ENCODE measurements around the gene GPR85.

GPR85 gene

DNA sequence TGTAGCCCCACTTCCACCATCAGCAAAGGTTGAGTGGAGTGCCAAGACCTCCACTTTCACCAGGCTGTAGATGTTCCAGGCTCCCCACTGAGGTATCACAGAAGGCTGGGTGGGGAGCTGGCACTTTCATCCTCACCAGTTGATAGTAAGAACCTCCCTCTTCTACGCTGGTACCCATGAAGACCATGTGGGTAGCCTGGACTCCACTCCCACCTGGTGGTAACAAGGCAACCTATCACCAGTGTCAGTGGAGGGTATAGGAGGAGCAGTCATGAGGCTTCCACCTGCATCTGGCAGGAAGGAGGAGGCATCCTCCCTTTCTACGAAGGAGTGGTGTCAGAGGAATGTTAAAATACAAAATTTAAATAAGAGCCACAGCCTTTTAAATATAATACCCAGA is 27.3 kb upstream of the GPR85 start:
- ATAC-seq (ENCODE audit: low read depth) (no peak), DNase-seq (ENCODE audit: low spot score) (no peak)
- peaks cover 13% of the 10 kb centered on the region for H3K36me3 ChIP-seq (ENCODE audit: low read depth)
- H3K4me3 ChIP-seq (ENCODE audit: severe bottlenecking), result no peak overlapping the region
- no peak overlapping the region for H3K27ac ChIP-seq (ENCODE audit: poor library complexity, severe bottlenecking)
- TF ChIP-seq CTCF (IDR thresholded peaks at IDR 0.05; ENCODE audit: poor library complexity, severe bottlenecking), result no peak
- peaks cover 7% of the 10 kb centered on the region for H3K4me1 ChIP-seq (ENCODE audit: insufficient read depth, poor library complexity, severe bottlenecking)
- H3K27me3 ChIP-seq (ENCODE audit: insufficient read depth, poor library complexity, severe bottlenecking), result no peaks in the 10 kb centered on the region
- H3K9me3 ChIP-seq (ENCODE audit: severe bottlenecking), result no peaks in the 10 kb centered on the region

DNA sequence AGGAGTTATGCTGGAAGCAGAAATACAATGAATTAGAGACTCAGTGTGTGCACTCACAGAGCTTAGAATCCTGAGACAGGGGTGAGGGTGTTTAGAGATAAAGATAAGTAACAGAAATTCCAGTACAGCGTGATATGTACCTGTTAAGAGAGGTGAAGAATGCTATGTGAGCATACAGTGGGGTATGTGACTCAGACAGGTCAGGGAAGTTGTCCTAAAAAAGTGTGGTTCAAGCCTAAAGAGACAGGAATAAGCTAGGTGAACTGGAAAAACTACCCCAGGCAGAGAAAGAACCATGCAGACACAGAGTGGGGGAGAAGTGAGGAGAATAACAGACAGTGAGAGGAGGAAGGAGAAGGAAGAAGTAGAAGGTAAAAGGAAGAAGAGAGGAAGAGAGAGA is 23.1 kb upstream of the GPR85 start:
- Histone ChIP-seq H3K4me3 (ENCODE audit: severe bottlenecking) (no peak overlapping the region), H3K27me3 (ENCODE audit: insufficient read depth, poor library complexity, severe bottlenecking) (no peaks in the 10 kb centered on the region), H3K36me3 (ENCODE audit: low read depth) (no peaks in the 10 kb centered on the region), H3K4me1 (ENCODE audit: insufficient read depth, poor library complexity, severe bottlenecking) (no peaks in the 10 kb centered on the region), H3K9me3 (ENCODE audit: severe bottlenecking) (no peaks in the 10 kb centered on the region), H3K27ac (ENCODE audit: poor library complexity, severe bottlenecking) (no peak overlapping the region)
- ATAC-seq (ENCODE audit: low read depth) (no peak), DNase-seq (ENCODE audit: low spot score) (no peak)
- TF ChIP-seq CTCF (IDR thresholded peaks at IDR 0.05; ENCODE audit: poor library complexity, severe bottlenecking), result no peak

- Histone ChIP-seq H3K27me3 (ENCODE audit: insufficient read depth, poor library complexity, severe bottlenecking) (no peaks in the 10 kb centered on the region), H3K4me3 (ENCODE audit: severe bottlenecking) (no peak overlapping the region), H3K4me1 (ENCODE audit: insufficient read depth, poor library complexity, severe bottlenecking) (peaks cover 3% of the 10 kb centered on the region), H3K9me3 (ENCODE audit: severe bottlenecking) (no peaks in the 10 kb centered on the region), H3K36me3 (ENCODE audit: low read depth) (no peaks in the 10 kb centered on the region), H3K27ac (ENCODE audit: poor library complexity, severe bottlenecking) (no peak overlapping the region)
- DNase-seq (ENCODE audit: low spot score) (no peak), ATAC-seq (ENCODE audit: low read depth) (peak; percentile 55; the same call in 2 of the 3 replicates)
- TF ChIP-seq CTCF (IDR thresholded peaks at IDR 0.05; ENCODE audit: poor library complexity, severe bottlenecking), result no peak
Measured at GRCh38 chr7:113100121-113100603, 13.5 kb upstream of the GPR85 start.

GRCh38 chr7:113099284-113099919 is 12.8 kb upstream of the GPR85 start:
- Histone ChIP-seq H3K36me3 (ENCODE audit: low read depth) (no peaks in the 10 kb centered on the region), H3K4me1 (ENCODE audit: insufficient read depth, poor library complexity, severe bottlenecking) (peaks cover 3% of the 10 kb centered on the region), H3K27me3 (ENCODE audit: insufficient read depth, poor library complexity, severe bottlenecking) (no peaks in the 10 kb centered on the region), H3K9me3 (ENCODE audit: severe bottlenecking) (no peaks in the 10 kb centered on the region), H3K27ac (ENCODE audit: poor library complexity, severe bottlenecking) (no peak overlapping the region), H3K4me3 (ENCODE audit: severe bottlenecking) (no peak overlapping the region)
- no peak for TF ChIP-seq CTCF (IDR thresholded peaks at IDR 0.05; ENCODE audit: poor library complexity, severe bottlenecking)
- peak; percentile 55 for ATAC-seq (ENCODE audit: low read depth)
- DNase-seq (ENCODE audit: low spot score), result no peak

DNA sequence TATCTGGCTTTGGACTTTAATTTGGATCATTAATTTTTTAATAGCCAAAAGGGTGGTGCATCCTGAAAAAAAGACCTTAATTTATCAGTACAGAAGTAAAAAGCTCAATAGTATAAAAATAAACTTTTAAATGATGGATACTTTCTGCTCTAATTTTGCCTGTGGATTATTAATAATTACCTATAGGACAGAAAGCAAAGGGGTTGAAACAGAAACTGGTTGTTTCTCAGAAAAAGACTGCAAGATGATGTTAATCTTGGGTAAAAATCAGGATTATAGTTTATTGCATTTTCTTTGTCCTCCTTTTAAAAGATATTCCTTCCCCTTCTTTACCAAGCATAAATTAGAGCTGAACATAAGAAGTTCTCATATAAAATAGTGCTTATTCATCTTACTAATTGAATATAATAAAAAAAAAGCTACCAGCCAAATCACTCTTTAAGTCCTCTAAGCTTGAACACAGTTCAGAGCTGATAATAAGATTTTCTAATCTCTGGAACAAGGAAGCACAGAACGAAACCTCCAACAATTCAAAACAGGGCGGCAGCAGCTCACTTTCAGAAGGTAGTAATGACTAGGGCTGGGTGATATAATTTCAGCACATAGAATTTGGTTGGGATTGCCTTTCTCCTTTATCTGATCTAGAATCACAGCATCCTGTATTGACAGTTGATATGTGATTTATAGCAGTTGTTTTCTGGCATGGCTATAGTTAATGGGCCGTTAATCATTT is 8.1 kb upstream of the GPR85 start:
- H3K4me1 ChIP-seq (ENCODE audit: insufficient read depth, poor library complexity, severe bottlenecking), result peaks cover 3% of the 10 kb centered on the region
- no peaks in the 10 kb centered on the region for H3K36me3 ChIP-seq (ENCODE audit: low read depth)
- no peaks in the 10 kb centered on the region for H3K27me3 ChIP-seq (ENCODE audit: insufficient read depth, poor library complexity, severe bottlenecking)
- ATAC-seq (ENCODE audit: low read depth) (no peak), DNase-seq (ENCODE audit: low spot score) (no peak)
- no peak overlapping the region for H3K4me3 ChIP-seq (ENCODE audit: severe bottlenecking)
- TF ChIP-seq CTCF (IDR thresholded peaks at IDR 0.05; ENCODE audit: poor library complexity, severe bottlenecking), result no peak
- H3K27ac ChIP-seq (ENCODE audit: poor library complexity, severe bottlenecking), result no peak overlapping the region
- no peaks in the 10 kb centered on the region for H3K9me3 ChIP-seq (ENCODE audit: severe bottlenecking)

Measured in RWPE2 (cell line).